Activated naive CD8-positive, alpha-beta T cell treated with anti-CD3 and anti-CD28 coated beads, Interleukin-2, amount 10 ng/mL, durations not matched to agents 7 days and 5 days (primary cell): ENCODE data around the gene ANKRD31. TPM values are rescaled to one million over a fixed set of nuclear protein-coding genes. Genes with fewer than 3 reads are reported as not detected.
"Not testable (repeated sequence)": the region's sequence is repeated elsewhere in the genome, so short reads cannot be mapped to it uniquely, and the experiment has no call there.

ENCODE experiments used
- ATAC-seq: fragments of 150-1000 bp; cut with Tn5 transposase; one replicate; pipeline ENCODE4 v1.10.0; 2021; ENCODE audit warnings: low read depth, moderate library complexity
- POLR2A ChIA-PET: fragments of 350-600 bp; sonication (Branson Sonifier 250); formaldehyde crosslinking; loops from one replicate; lab custom pipeline; 2021; ENCODE audit warnings: antibody characterized with exemption; lab: Charles Lee
- DNase-seq: peaks from one replicate; pipeline ENCODE4 v3.0.0; 2021
- H3K27ac Mint-ChIP-seq: one replicate; pipeline ENCODE4 v1.8.0; 2022; ENCODE audit warnings: mild to moderate bottlenecking, mixed read lengths
- H3K27me3 Mint-ChIP-seq: one replicate; pipeline ENCODE4 v1.8.0; 2022; ENCODE audit warnings: mild to moderate bottlenecking, moderate library complexity, mixed read lengths
- H3K36me3 Mint-ChIP-seq: one replicate; pipeline ENCODE4 v1.8.0; 2021; ENCODE audit warnings: mild to moderate bottlenecking, mixed read lengths
- H3K4me1 Mint-ChIP-seq: one replicate; pipeline ENCODE4 v1.8.0; 2021; ENCODE audit warnings: mixed read lengths
- H3K4me3 Mint-ChIP-seq: one replicate; pipeline ENCODE4 v1.8.0; 2022; ENCODE audit warnings: mild to moderate bottlenecking, moderate library complexity, mixed read lengths
- H3K9me3 Mint-ChIP-seq: one replicate; pipeline ENCODE4 v1.8.0; 2021; ENCODE audit warnings: mixed read lengths
- total RNA-seq, 2 experiments: library from RNA; stranded (reverse); gene quantifications; one replicate each; pipeline ENCODE4 v1.2.3, GENCODE V29; 2021

ANKRD31 gene
- total RNA-seq, 2 experiments from 2014 or later = 0.51 to 0.58 TPM

GRCh38 chr5:75203604-75204003, 33.1 kb downstream of the ANKRD31 start:
- Mint-ChIP-seq H3K4me1 (no peaks in the 10 kb centered on the region), H3K27me3 (no peaks in the 10 kb centered on the region), H3K27ac (no peak overlapping the region), H3K4me3 (no peak overlapping the region), H3K9me3 (no peaks in the 10 kb centered on the region), H3K36me3 (no peaks in the 10 kb centered on the region)
- POLR2A ChIA-PET = no interaction called here
- ATAC-seq = no peak
- no peak for DNase-seq

GRCh38 chr5:75202935-75203334, 33.7 kb downstream of the ANKRD31 start:
- ATAC-seq = no peak
- Mint-ChIP-seq H3K36me3 (no peaks in the 10 kb centered on the region), H3K4me1 (no peaks in the 10 kb centered on the region), H3K27ac (no peak overlapping the region), H3K27me3 (no peaks in the 10 kb centered on the region), H3K4me3 (no peak overlapping the region), H3K9me3 (no peaks in the 10 kb centered on the region)
- POLR2A ChIA-PET = no interaction called here
- DNase-seq = no peak

GRCh38 chr5:75200776-75201175, 35.9 kb downstream of the ANKRD31 start:
- H3K4me3 Mint-ChIP-seq = no peak overlapping the region
- H3K9me3 Mint-ChIP-seq = no peaks in the 10 kb centered on the region
- H3K27ac Mint-ChIP-seq = no peak overlapping the region
- ATAC-seq (no peak), DNase-seq (no peak)
- no peaks in the 10 kb centered on the region for H3K27me3 Mint-ChIP-seq
- no peaks in the 10 kb centered on the region for H3K4me1 Mint-ChIP-seq
- POLR2A ChIA-PET = no interaction called here
- H3K36me3 Mint-ChIP-seq = no peaks in the 10 kb centered on the region

- Mint-ChIP-seq H3K27ac (no peak overlapping the region), H3K36me3 (no peaks in the 10 kb centered on the region), H3K27me3 (no peaks in the 10 kb centered on the region), H3K4me1 (no peaks in the 10 kb centered on the region), H3K4me3 (no peak overlapping the region), H3K9me3 (no peaks in the 10 kb centered on the region)
- ATAC-seq = no peak
- DNase-seq = no peak
- POLR2A ChIA-PET = no interaction called here
Observed at GRCh38 chr5:75199946-75200345, 36.7 kb downstream of the ANKRD31 start.

- DNase-seq (no peak), ATAC-seq (no peak)
- H3K9me3 Mint-ChIP-seq = no peaks in the 10 kb centered on the region
- H3K4me1 Mint-ChIP-seq = no peaks in the 10 kb centered on the region
- H3K36me3 Mint-ChIP-seq = no peaks in the 10 kb centered on the region
- H3K4me3 Mint-ChIP-seq = no peak overlapping the region
- POLR2A ChIA-PET = no interaction called here
- no peaks in the 10 kb centered on the region for H3K27me3 Mint-ChIP-seq
- no peak overlapping the region for H3K27ac Mint-ChIP-seq
Observed at GRCh38 chr5:75199071-75199470, 37.6 kb downstream of the ANKRD31 start.

GRCh38 chr5:75197745-75198144, 38.9 kb downstream of the ANKRD31 start:
- DNase-seq (no peak), ATAC-seq (no peak)
- POLR2A ChIA-PET = no interaction called here
- Mint-ChIP-seq H3K27ac (no peak overlapping the region), H3K4me3 (no peak overlapping the region), H3K27me3 (no peaks in the 10 kb centered on the region), H3K9me3 (no peaks in the 10 kb centered on the region), H3K4me1 (peaks cover 3% of the 10 kb centered on the region), H3K36me3 (no peaks in the 10 kb centered on the region)

GRCh38 chr5:75192804-75193203, 43.9 kb downstream of the ANKRD31 start:
- POLR2A ChIA-PET = no interaction called here
- ATAC-seq (no peak), DNase-seq (no peak)
- Mint-ChIP-seq H3K27ac (no peak overlapping the region), H3K4me3 (no peak overlapping the region), H3K9me3 (no peaks in the 10 kb centered on the region), H3K27me3 (no peaks in the 10 kb centered on the region), H3K36me3 (no peaks in the 10 kb centered on the region), H3K4me1 (peaks cover 3% of the 10 kb centered on the region)

GRCh38 chr5:75192264-75192663, 44.4 kb downstream of the ANKRD31 start:
- Mint-ChIP-seq H3K4me1 (peaks cover 3% of the 10 kb centered on the region), H3K4me3 (no peak overlapping the region), H3K36me3 (no peaks in the 10 kb centered on the region), H3K9me3 (no peaks in the 10 kb centered on the region), H3K27ac (no peak overlapping the region), H3K27me3 (no peaks in the 10 kb centered on the region)
- no peak for ATAC-seq
- DNase-seq = no peak
- POLR2A ChIA-PET = no interaction called here

- DNase-seq (no peak), ATAC-seq (no peak)
- Mint-ChIP-seq H3K36me3 (no peaks in the 10 kb centered on the region), H3K27ac (no peak overlapping the region), H3K4me3 (no peak overlapping the region), H3K9me3 (no peaks in the 10 kb centered on the region), H3K27me3 (no peaks in the 10 kb centered on the region), H3K4me1 (peaks cover 3% of the 10 kb centered on the region)
- POLR2A ChIA-PET = no interaction called here
Observed at GRCh38 chr5:75190227-75190626, 46.5 kb downstream of the ANKRD31 start.

GRCh38 chr5:75189353-75189752, 47.3 kb downstream of the ANKRD31 start:
- Mint-ChIP-seq H3K27ac (no peak overlapping the region), H3K9me3 (no peaks in the 10 kb centered on the region), H3K36me3 (no peaks in the 10 kb centered on the region), H3K27me3 (no peaks in the 10 kb centered on the region), H3K4me3 (no peak overlapping the region), H3K4me1 (peaks cover 3% of the 10 kb centered on the region)
- DNase-seq (no peak), ATAC-seq (no peak)
- POLR2A ChIA-PET = no interaction called here

GRCh38 chr5:75185763-75186162, 50.9 kb downstream of the ANKRD31 start:
- no peak for DNase-seq
- H3K27ac Mint-ChIP-seq = no peak overlapping the region
- H3K4me3 Mint-ChIP-seq = no peak overlapping the region
- H3K27me3 Mint-ChIP-seq = no peaks in the 10 kb centered on the region
- H3K36me3 Mint-ChIP-seq = peaks cover 2% of the 10 kb centered on the region
- peaks cover 5% of the 10 kb centered on the region for H3K4me1 Mint-ChIP-seq
- POLR2A ChIA-PET = no interaction called here
- H3K9me3 Mint-ChIP-seq = peaks cover 2% of the 10 kb centered on the region
- no peak for ATAC-seq

GRCh38 chr5:75176009-75176408, 60.7 kb downstream of the ANKRD31 start:
- DNase-seq, H3K4me3 Mint-ChIP-seq, H3K27me3 Mint-ChIP-seq, ATAC-seq, POLR2A ChIA-PET, H3K4me1 Mint-ChIP-seq, H3K9me3 Mint-ChIP-seq, H3K27ac Mint-ChIP-seq: not testable (repeated sequence)
- peaks cover 11% of the 10 kb centered on the region for H3K36me3 Mint-ChIP-seq

GRCh38 chr5:75174872-75175271, 61.8 kb downstream of the ANKRD31 start:
- ATAC-seq, H3K4me3 Mint-ChIP-seq, POLR2A ChIA-PET, H3K27ac Mint-ChIP-seq, H3K9me3 Mint-ChIP-seq, DNase-seq, H3K27me3 Mint-ChIP-seq, H3K4me1 Mint-ChIP-seq: not testable (repeated sequence)
- H3K36me3 Mint-ChIP-seq = peaks cover 11% of the 10 kb centered on the region

- Mint-ChIP-seq H3K27ac (no peak overlapping the region), H3K27me3 (no peaks in the 10 kb centered on the region), H3K36me3 (peaks cover 3% of the 10 kb centered on the region), H3K9me3 (peaks cover 4% of the 10 kb centered on the region), H3K4me3 (no peak overlapping the region), H3K4me1 (no peaks in the 10 kb centered on the region)
- DNase-seq (no peak), ATAC-seq (no peak)
- POLR2A ChIA-PET = no interaction called here
Observed at GRCh38 chr5:75169516-75169915, 67.2 kb downstream of the ANKRD31 start.
